Psoas muscle (tissue), 8 donors: Measurements from ENCODE around the gene PLPP4. TPM values are rescaled to one million over a fixed set of nuclear protein-coding genes. Genes with fewer than 3 reads are reported as not detected.

Experiments used
- ATAC-seq, 4 donors: fragments of 200-7000 bp; cut with Tn5 transposase; one replicate each; pipeline ENCODE4 v1.9.1; 2020; ENCODE audit warnings: moderate library complexity in 3 of 4, mild to moderate bottlenecking in 2 of 4
- DNase-seq, 2 donors: peaks; one replicate each; pipeline ENCODE4 v3.0.0-alpha.2; 2020
- H3K27ac ChIP-seq: fragments of 200-600 bp; one replicate; pipeline ENCODE4 v1.8.0; 2022
- H3K27me3 ChIP-seq, 3 donors: fragments of 200-600 bp in 1 of 3; one replicate each; pipeline versions ENCODE4 v1.6.1 to v1.8.0; 2013 to 2022; ENCODE audit warnings: low read length in 2 of 3, mild to moderate bottlenecking in 2 of 3, moderate library complexity in 1 of 3; ENCODE audit not compliant: insufficient read depth in 3 of 3
- H3K36me3 ChIP-seq, 2 donors: fragments of 200-600 bp in 1 of 2; one replicate each; pipeline versions ENCODE4 v1.6.1 to v1.8.0; 2013 to 2022; ENCODE audit warnings: low read depth in 1 of 2, mild to moderate bottlenecking in 1 of 2, moderate library complexity in 1 of 2; ENCODE audit not compliant: insufficient read depth in 1 of 2
- H3K4me1 ChIP-seq: fragments of 200-600 bp; one replicate; pipeline ENCODE4 v1.8.0; 2022
- H3K4me3 ChIP-seq: fragments of 200-600 bp; one replicate; pipeline ENCODE4 v1.8.0; 2022; ENCODE audit warnings: mild to moderate bottlenecking
- H3K9me3 ChIP-seq: fragments of 200-600 bp; one replicate; pipeline ENCODE4 v1.8.0; 2022
- CTCF ChIP-seq: fragments of 200-600 bp; IDR thresholded peaks from one replicate; pipeline ENCODE4 v1.8.0; 2022; ENCODE audit warnings: antibody characterized with exemption
- WGBS, 3 donors: extraction: QIAGEN DNeasy Blood & Tissue Kit; methylation state at CpG; one replicate each; pipeline versions ENCODE4 v1.1.6 to v1.1.7; 2013; 5-methylcytosine and 5-hydroxymethylcytosine counted together
- intact Hi-C, 2 donors: fragments of 100-400 bp; cut with DNase I; formaldehyde crosslinking; loops; one replicate each; pipeline versions ENCODE4 v1.11.0 to v1.14.2; 2022
- polyA plus RNA-seq, 3 donors: library from polyadenylated mRNA; stranded (reverse); fragments of 200-250 nt; gene quantifications; one replicate each; pipeline ENCODE4 v1.2.3, GENCODE V29; 2013
- total RNA-seq, 4 donors: library from RNA; stranded (reverse); fragmentation: NEBNext Ultra II Directional in 2 of 4; extraction: Animal tissue kit (Norgen Biotek cat#: 25700) in 2 of 4; gene quantifications; one replicate each; pipeline versions ENCODE4 v1.2.1 to v1.2.4, GENCODE V29; 2021 to 2023
- donor health status: healthy with polysubstance abuse.
- donor health status: DM: no; HTN: no; CAD: no; lungs with moderate emphysema.
- donor health status: Bipolar disorder and iron deficiency.
- donor health status: healthy.
- donor health status: DM: yes; HTN: yes; CAD: no.
- donor health status: DM: no; HTN: no; CAD: no.
- donor health status: DM: no; HTN: no; CAD: no.
- donor health status: DM: yes; HTN: yes; CAD: no.

The PLPP4 gene
- total and polyA plus RNA-seq, 7 donors = not detected

GRCh38 chr10:120426306-120426705 is 30.7 kb upstream of the PLPP4 start:
- Histone ChIP-seq H3K27me3 (peaks cover 0 to 3% (median 0%) of the 10 kb centered on the region in 3 donors), H3K36me3 (no peaks in the 10 kb centered on the region), H3K4me1 (no peaks in the 10 kb centered on the region), H3K9me3 (no peaks in the 10 kb centered on the region), H3K4me3 (no peak overlapping the region), H3K27ac (no peak overlapping the region)
- 66 to 79% (median 72%) methylated on average over 3 of the region's 3 CpGs for WGBS, 3 donors
- no peak for ATAC-seq
- no peak for DNase-seq
- intact Hi-C loops = no loop called here
- no peak for TF ChIP-seq CTCF

DNA sequence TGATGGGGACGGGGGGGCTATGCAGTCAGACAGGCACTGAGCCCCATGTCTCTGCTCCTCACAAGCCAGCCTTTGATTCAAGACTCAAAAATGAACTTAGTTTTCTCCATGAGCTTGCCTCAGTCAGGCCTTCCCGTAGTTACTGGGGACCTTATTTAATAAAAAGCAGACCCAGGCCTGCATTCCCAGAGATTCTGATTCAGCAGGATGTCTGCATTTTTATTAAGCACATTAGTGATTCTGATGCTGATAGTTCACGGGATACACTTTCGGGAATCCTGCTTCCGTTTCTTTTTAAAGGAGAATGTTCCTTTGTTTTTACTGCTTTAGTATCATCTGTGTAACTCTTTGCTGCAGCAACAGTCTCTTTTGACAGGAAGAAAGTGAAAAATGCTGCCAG is 28.3 kb upstream of the PLPP4 start:
- 63 to 67% (median 67%) methylated on average over 5 of the region's 5 CpGs for WGBS, 3 donors
- no peak for ATAC-seq

DNA sequence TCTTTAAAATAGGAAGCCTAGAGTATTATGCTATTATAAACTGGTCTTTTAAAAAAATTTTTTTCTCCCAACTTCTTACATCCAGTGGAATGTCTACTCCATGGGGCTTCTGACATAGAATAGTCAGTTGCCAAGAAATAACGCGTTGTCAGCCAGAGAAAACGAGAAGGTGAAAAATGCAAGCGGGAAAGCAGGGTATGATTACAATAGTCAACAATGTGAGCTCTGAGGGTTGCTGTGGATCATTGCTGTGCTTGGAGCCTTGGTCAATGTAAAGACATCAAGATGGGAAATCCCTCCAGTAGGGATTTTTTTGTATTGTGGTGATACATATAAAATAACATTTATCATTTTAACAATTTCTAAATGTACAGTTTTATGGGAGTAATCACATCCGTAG is 27.6 kb upstream of the PLPP4 start:
- no peak overlapping the region for H3K4me3 ChIP-seq
- H3K27ac ChIP-seq = no peak overlapping the region
- WGBS, 3 donors = 60 to 69% (median 61%) methylated on average over 5 of the region's 5 CpGs
- intact Hi-C loops = no loop called here
- no peak for TF ChIP-seq CTCF
- DNase-seq (no peak), ATAC-seq (no peak)
- no peaks in the 10 kb centered on the region for H3K4me1 ChIP-seq
- H3K27me3 ChIP-seq = peaks cover 0 to 3% (median 0%) of the 10 kb centered on the region in 3 donors
- no peaks in the 10 kb centered on the region for H3K9me3 ChIP-seq
- H3K36me3 ChIP-seq = no peaks in the 10 kb centered on the region

More for the DNA sequence above, 28.3 kb upstream of the PLPP4 start:
- Histone ChIP-seq H3K4me1 (no peaks in the 10 kb centered on the region), H3K4me3 (no peak overlapping the region), H3K36me3 (no peaks in the 10 kb centered on the region), H3K27me3 (peaks cover 0 to 3% (median 0%) of the 10 kb centered on the region in 3 donors), H3K27ac (no peak overlapping the region), H3K9me3 (no peaks in the 10 kb centered on the region)
- no peak for DNase-seq
- no peak for TF ChIP-seq CTCF
- intact Hi-C loops = no loop called here

GRCh38 chr10:120431251-120431651 is 25.8 kb upstream of the PLPP4 start:
- Histone ChIP-seq H3K36me3 (no peaks in the 10 kb centered on the region), H3K27me3 (no peaks in the 10 kb centered on the region), H3K9me3 (no peaks in the 10 kb centered on the region), H3K4me3 (no peak overlapping the region), H3K4me1 (no peaks in the 10 kb centered on the region), H3K27ac (no peak overlapping the region)
- DNase-seq = no peak
- no peak for TF ChIP-seq CTCF
- ATAC-seq = no peak
- intact Hi-C loops = no loop called here
- WGBS, 3 donors = 57 to 63% (median 62%) methylated on average over 8 of the region's 8 CpGs

GRCh38 chr10:120432209-120432608 is 24.8 kb upstream of the PLPP4 start:
- Histone ChIP-seq H3K27ac (no peak overlapping the region), H3K36me3 (no peaks in the 10 kb centered on the region), H3K4me3 (no peak overlapping the region), H3K9me3 (no peaks in the 10 kb centered on the region), H3K4me1 (no peaks in the 10 kb centered on the region), H3K27me3 (peaks cover 0 to 3% (median 0%) of the 10 kb centered on the region in 3 donors)
- DNase-seq (no peak), ATAC-seq (no peak)
- intact Hi-C loops = no loop called here
- WGBS, 3 donors = 61 to 75% (median 62%) methylated on average over 3 of the region's 3 CpGs
- no peak for TF ChIP-seq CTCF
